GM19324 (cell line): ENCODE data around the gene IPO11.
"Not testable (repeated sequence)": the region's sequence is repeated elsewhere in the genome, so short reads cannot be mapped to it uniquely, and the experiment has no call there.

Source experiments
- ATAC-seq: cut with Tn5 transposase; IDR thresholded peaks from one replicate; pipeline ENCODE4 v1.9.1; 2021; ENCODE audit warnings: mild to moderate bottlenecking, moderate library complexity; ENCODE audit not compliant: unreplicated experiment, low FRiP score

IPO11 gene

DNA sequence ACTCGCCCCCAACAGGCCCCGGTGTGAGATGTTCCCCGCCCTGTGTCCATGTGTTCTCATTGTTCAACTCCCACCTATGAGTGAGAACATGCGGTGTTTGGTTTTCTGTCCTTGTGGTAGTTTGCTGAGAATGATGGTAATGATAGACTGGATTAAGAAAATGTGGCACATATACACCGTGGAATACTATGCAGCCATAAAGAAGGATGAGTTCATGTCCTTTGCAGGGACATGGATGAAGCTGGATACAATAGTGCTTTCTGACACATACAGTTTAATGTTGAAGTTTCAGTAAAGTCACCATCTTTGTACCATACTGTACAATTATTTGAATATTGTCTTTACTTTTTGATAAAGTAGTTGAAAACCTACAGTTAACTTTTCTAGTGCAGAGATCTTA is 96.2 kb downstream of the IPO11 start:
- not testable (repeated sequence) for ATAC-seq

DNA sequence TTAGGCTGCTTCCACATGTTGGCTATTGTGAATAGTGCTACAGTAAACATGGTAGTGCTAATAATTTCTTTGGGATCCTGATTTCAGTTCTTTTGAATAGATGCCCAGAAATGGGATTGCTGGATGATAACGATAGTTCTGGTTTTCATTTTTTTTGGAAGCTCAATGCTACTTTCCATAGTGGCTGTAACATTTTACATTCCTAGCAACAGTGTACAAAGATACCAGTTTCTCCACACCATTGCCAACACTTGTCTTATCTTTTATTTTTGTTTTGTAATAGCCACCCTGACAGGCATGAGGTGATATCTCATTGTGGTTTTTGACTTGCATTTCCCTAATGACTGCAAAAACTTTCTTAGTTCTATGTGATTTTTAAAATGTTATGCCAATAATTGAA is 97.2 kb downstream of the IPO11 start:
- no peak for ATAC-seq

DNA sequence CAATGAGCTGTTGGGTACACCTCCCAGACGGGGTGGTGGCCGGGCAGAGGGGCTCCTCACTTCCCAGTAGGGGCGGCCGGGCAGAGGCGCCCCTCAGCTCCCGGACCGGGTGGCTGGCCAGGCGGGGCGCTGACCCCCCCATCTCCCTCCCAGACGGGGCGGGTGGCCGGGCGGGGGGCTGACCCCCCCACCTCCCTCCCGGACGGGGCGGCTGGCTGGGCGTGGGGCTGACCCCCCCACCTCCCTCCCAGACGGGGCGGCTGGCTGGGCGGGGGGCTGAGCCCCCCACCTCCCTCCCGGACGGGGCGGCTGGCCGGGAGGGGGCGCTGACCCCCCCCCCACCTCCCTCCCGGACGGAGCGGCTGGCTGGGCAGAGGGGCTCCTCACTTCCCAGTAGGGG is 100.5 kb downstream of the IPO11 start:
- not testable (repeated sequence) for ATAC-seq

DNA sequence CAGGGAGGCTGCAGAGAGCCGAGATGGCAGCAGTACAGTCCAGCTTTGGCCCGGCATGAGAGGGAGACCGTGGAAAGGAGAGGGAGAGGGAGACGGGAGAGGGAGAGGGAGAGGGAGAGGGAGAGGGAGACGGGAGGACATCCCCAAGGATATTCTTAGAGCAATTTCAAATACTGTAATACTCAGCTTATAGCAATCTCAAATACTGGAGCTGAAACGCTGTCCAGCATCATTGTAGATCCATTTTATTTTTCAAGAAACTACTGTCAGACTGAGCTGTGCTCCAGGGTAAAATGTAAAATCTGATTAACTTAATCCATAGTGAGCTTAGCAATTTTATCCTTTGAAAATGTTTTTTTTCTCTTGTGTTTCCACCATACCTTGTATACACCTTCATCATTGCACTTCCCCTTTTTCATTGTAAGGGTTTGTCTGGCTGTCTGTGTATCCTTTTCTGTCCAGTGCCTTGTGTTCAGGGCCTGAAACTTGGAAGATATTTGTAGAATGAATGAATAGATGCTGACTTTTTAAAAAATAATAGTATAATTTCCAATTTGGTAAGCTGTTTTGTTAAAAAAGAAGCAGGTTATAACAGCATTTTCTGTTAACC is 102.1 kb downstream of the IPO11 start:
- no peak for ATAC-seq

DNA sequence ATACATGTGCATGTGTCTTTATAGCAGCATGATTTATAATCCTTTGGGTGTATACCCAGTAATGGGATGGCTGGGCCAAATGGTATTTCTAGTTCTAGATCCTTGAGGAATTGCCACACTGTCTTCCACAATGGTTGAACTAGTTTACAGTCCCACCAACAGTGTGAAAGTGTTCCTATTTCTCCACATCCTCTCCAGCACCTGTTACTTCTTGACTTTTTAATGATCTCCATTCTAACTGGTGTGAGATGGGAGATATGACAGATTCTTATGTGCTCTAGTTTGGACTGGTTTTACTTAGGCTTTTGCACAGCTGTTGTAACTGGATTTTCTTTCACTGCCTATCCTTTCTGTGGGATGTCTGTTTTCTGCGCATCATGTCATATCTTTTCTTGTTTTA is 108.2 kb downstream of the IPO11 start:
- ATAC-seq: not testable (repeated sequence)

DNA sequence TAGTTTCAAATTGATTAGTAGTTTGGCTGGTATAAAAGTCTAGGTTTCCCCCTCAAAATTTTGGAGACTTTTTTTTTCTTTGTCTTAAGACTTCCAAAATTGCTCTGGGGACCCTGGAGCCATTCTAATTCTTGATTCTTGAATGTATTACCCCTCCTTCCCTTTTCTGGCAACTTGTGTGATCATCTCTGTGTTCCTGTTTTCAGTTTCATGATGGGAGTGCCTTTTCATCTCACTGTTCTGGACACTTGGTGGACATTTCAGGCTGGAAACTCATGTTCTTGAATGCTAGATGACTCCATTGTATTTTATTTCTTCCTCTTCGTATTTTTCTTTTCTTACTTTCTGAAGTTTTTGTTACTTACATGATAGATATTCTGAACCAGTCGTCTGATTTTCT is 108.8 kb downstream of the IPO11 start:
- no peak for ATAC-seq

DNA sequence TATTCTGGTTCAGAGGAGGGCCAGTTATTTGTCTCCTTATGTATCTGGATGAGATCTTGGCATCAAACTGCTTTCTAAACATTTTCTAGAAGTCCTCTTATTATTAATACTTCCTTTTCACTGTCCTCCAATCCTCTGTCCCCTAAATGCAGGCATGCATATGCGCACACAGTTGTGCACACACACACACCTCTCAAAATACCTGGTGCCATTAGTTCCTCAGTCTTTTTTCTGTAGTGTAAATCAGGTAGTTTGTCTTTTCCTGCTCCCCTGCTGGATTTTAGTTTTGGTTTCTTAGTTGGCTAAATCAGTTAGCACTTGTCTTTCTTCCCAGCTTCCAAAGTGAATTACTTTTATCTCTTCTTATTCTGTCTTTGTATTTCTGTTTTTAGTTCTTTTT is 110.2 kb downstream of the IPO11 start:
- no peak for ATAC-seq

DNA sequence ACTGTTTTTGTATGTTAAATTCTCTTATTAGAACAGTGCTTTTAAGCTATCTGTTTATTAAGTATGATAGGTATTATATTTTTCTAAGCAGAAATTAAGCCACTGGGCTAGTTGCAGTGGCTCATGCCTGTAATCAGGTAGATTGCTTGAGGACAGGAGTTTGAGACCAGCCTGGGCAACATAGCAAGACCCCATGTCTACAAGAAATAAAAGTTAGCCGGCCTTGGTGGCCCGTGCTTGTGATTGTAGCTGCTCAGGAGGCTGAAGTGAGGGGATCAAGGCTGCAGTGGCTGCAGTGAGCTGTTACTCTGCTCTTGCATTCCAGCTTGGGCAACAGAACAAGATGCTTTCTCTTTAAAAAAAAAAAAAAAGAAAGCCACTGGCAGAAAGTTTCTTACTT is 121.0 kb downstream of the IPO11 start:
- no peak for ATAC-seq

DNA sequence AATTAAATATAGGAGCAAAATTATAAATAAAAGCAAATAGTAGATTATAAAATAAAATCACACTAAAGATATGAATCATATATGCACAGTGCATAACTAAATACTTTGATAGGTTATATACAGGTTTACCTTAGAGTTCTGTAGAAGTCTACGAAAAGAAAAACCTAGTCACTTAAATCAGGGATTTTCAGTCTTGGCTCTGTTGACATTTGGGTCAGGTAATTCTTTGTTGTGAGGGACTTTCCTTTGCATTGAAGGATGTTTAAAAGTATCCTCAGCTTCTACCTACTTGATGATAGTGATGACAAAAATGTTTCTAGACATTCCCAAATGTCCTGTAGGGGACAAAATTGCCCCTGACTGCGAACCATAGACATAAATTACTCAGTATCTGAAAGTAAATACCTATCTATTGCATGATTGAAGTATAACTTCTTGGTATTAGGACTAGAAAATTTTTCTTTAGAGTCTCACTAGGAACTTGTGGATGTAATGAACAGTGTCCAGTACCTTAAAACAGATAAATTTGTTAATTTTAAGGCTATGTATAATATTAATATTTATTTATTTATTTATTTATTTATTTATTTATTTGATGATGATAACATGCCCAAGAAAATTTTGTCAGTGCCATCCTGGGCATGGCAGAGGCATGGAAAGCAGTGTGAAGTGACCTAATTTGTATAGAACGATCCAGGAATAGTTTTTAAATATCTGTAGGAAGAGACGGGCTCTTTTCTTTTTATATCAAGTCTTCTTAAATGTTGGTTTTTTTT is 122.1 kb downstream of the IPO11 start:
- ATAC-seq: no peak

DNA sequence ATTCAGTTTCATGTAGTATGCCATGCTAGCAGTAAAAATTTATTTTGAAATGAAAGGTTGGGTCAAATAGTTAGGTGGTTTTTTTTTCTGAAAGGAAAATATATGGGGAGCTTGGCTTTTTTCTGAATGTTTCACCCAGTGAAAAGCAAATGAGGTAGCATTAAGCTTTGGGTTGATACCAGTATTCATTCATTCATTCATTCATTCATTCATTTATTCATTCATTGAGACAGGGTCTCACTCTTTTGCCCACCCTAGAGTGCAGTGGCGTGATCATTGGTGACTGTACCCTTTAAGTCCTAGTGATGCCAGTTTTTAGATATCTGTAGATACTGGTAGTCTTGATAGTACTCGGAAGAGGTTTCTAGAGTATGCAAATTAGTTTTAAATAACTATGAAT is 123.7 kb downstream of the IPO11 start:
- no peak for ATAC-seq

DNA sequence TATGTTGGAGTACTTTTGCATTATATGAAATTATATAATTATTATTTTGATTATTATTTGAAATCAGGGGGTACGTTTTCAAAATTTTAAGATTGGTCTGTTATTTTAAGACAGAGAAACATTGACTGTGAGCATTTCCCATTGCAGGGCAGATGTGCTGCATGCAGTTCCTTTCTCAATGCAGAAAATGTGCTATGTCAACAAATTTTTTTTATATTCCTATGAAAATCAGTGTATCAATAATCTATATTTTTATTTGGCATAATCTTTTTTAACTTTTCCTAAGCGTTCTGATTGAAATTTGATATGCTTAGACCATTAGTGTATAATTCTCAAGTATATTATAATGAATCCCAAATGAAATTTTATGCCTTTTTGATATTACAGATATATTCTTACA is 124.2 kb downstream of the IPO11 start:
- ATAC-seq: no peak

DNA sequence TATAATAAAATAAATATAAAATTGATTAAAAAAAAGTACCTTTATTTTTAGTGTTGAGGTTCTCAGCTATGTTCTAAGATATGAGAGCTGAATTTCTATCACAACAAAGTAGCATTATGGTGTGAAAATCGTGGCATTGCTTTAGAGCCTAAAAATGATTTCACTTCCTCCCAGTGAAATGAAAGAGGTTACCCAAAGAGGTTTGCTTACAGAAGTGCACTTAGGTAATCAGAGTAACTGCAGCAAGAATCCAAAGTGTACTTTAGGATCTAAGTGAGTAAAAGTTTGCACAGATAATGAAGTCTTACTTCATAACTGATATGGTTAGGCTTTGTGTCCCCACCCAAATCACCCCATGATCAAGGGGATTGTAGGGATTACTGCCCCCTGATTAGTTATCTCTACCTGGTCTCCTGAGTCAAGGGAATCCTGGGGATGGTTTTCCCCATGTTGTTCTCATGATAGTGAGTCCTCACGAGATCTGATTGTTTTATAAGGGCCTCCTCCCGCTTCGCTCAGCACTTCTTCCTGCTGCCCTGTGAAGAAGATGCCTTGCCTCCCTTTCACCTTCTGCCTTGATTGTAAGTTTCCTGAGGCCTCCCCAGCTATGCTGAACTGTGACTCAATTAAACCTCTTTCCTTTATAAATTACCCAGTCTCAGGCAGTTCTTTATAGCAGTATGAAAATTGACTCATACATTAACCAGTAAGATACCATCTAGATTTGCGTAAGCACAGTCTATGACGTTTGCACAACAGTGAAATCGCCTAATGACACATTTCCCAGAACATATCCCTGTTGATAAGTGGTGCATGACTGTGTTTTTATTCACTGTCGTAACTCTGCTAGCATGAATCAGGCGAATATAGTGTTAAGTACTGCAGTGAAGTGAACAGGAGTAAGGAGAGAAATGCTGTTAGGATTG is 125.7 kb downstream of the IPO11 start:
- ATAC-seq: no peak

DNA sequence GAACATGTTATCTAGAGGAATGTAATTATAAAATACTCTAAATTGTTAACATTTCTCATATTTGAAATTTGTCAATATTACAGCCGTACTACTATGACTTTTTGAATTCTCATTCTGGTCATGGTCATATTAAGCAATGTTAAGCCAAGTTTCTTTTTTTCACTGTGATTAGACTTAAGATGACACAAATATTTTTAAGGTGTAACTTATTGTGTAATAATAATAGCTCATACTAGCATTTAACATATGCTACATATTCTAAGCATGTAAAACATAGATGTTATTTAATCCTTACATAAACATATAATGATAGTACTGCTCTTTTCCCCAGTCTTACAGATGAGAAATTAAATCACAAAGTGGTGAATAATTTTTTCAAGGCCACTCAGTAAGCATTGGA is 130.2 kb downstream of the IPO11 start:
- no peak for ATAC-seq

DNA sequence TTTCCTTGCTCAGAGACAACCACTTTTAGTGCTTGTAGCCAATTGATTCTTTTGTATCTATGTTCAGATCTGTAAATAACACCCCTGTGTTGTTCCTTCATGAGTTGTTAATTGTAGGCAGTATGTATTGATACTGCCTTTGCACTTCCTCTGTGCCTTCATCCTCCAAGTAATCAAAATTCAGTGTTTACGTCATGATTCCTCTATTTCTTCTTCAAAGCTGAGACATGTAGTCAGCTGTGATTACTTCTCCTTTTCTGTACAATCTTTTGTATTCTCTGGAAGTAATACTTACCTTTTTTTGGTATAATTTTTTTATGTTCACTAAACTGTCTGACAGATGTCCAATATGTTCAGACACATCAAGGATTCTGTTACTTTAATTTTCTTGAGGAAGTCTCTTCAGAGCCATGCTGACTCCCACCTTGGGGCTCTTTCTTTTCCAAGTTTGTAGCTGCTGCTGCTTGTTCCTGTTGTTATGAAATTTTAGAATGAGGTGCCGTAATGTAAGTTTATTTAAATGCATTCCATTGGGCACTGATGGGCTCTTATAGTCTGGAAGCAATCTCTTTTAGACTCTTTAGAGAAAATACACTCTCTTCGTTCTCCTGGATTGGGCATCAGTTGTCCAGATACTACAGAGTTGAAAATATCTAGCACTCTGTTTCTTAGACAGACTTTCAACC is 135.5 kb downstream of the IPO11 start:
- ATAC-seq: no peak

DNA sequence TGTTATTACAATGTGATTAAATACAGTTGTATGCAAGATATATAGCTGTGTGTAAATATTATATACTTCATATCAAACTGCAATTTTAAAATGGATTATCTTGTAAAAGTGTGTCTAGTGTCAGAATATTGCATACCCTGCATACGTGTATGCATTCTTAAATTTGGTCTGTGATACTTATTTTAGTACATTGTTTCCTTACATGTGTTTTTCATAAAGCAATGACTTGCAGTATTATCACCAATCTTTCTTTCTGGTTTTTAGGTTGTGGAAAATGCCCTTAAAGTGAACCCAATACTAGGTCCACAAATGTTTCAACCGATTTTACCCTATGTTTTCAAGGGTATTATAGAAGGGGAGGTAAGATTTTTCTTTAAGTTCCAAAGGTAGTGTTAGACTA is 137.5 kb downstream of the IPO11 start:
- ATAC-seq: no peak

DNA sequence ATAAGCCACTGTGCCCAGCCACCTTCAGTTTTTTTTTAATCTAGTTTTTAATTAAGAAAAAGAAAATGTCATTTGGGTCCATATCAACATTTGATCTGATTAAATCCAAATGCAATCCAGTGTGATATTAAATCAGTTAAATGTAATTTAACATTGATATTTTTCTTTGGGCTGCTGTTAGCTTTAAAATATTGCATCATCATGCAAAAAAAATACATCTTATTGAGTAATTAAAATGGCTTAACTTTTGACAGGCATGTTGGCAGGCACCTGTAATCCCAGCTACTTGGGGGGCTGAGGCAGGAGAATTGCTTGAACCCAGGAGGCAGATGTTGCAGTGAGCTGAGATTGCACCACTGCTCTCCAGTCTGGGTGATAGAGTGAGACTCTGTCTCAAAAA is 143.4 kb downstream of the IPO11 start:
- ATAC-seq: no peak

DNA sequence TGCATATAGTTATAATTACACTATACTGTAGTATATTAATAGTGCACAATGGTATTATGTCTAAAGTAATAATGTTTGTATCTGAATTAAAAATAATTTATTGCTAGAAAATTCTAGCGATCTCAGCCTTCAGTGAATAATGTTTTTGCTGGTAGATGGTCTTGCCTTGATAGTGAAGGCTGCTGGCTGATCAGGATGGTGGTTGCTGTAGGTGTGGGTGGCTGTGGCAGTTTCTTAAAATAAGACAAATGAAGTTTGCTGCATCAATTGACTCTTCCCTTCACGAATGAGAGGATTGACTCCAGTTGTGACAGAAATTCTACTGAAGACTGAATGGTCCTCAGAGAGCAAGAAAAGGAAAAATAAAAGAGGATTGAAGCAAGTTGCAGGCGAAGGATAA is 146.4 kb downstream of the IPO11 start:
- no peak for ATAC-seq

DNA sequence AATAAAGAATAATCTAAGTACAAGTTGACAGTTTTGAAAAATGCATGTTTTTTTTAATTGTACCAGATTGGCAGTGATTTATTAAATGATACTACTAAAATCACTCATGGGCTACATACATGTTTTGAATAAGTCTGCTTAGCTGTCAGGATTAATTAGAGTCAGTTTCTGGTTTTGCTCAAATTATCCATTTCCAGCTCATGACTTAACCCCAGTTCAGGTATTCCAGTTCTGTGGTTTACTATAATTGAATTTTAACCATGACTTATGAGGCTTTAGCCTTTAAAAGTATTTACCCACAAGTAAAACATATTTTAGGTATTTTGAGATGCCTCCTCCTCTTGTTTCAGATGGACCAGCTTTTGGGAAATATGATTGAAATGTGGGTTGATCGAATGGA is 148.2 kb downstream of the IPO11 start:
- no peak for ATAC-seq

DNA sequence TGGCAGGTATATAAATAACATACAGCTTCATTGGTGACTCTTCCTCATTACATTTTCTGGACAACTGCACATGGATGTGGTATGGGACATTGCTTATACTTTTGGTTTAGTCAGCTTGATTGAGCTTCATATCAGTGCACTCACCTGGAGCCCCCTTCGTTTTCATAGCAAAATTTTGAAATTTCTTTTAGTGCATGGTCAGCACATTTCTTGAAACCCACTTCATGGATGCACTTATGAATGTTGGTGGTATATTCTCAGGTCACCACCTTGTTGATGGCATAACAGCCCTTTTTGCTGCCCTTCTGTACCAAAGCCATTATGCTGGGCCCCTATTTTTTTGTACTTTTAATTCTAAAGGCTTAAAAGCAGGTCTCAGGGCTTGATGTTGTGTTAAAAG is 149.3 kb downstream of the IPO11 start:
- ATAC-seq: no peak

DNA sequence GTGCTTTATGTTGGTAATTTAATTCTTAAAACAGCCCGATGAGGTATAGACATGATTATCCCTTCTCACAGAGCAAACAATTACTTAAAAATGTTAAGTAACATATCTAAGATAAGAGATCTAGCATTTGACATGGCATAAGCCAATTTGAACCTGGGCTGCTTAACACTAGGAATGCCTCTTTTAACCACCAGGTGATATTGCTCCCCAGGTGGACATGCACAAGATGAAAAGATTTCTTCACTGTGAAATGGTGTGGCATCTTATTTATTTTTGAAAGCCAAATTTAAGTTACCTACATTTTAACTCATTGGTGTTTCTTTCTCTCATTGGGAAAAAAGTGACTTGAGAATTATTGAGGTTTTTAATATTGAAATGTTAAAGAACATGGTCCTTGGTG is 150.3 kb downstream of the IPO11 start:
- ATAC-seq: no peak

DNA sequence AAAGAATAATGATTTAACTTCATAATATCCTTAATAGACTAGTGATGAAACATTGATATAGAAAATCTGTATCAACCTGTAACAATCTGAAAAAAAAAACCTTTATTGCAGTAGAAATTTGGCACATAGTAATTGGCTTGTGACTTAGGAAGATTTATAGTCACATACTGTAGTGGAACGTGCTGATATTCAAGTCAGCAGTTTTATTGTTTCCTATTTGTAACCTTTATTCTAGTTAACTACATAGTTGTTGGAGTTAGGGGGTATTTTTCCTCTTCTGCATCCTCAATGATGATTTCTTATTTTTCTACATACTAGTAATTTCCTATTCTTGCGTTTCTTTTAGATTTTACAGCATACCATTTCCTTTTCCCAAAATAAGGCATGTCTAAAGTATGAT is 151.5 kb downstream of the IPO11 start:
- ATAC-seq: no peak
